ENCODE data around the gene AGAP1. TPM values are rescaled to one million over a fixed set of nuclear protein-coding genes. Genes with fewer than 3 reads are reported as not detected.

Gene AGAP1
- total RNA-seq, 1 donor from 2014 or later, result 43.8 TPM

DNA sequence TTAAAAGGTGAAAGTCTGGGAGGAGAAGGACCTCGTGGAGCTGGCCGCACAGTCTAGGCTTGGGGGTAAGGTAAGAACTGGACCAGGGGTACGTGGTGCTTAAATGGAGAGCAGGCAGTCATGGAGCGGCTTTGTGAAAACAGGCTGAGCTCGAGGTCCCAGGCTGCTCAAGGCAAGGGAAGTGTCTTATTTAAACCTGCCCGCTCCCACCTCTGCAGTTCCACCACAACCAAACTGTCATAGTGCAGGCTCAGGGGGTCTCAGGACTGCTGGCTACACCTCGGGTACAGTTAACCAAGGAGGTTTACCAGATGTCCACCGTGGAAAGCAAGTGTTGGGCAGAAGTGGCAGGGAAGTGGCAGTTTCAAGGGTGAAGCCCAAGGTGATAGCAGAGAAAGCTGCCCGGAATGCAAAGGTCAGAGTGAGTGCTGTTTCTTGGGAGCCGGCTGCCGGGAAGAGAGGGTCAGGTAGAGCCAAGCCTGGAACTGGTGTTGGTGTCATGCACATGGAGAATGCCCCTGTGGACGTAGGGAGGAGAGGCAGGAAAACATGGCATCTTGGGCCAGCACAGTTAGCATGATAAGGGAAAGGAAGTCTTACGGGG is 471.0 kb downstream of the AGAP1 start:
- H3K27ac Mint-ChIP-seq (ENCODE audit: unreplicated experiment), result no peak overlapping the region

GRCh38 chr2:235966396-235966795 is 472.6 kb downstream of the AGAP1 start:
- H3K4me1 Mint-ChIP-seq (ENCODE audit: unreplicated experiment), result no peaks in the 10 kb centered on the region
- no peaks in the 10 kb centered on the region for H3K9me3 Mint-ChIP-seq (ENCODE audit: unreplicated experiment)
- no peak for DNase-seq (ENCODE audit: extremely low spot score, unreplicated experiment)
- peaks cover 11% of the 10 kb centered on the region for H3K36me3 Mint-ChIP-seq (ENCODE audit: unreplicated experiment)
- no peaks in the 10 kb centered on the region for H3K27me3 Mint-ChIP-seq (ENCODE audit: unreplicated experiment)
- TF ChIP-seq CTCF (IDR thresholded peaks at IDR 0.05), result no peak
- H3K27ac Mint-ChIP-seq (ENCODE audit: unreplicated experiment), result no peak overlapping the region
- no peak overlapping the region for H3K4me3 Mint-ChIP-seq (ENCODE audit: unreplicated experiment)

More for the DNA sequence above, 471.0 kb downstream of the AGAP1 start:
- H3K36me3 Mint-ChIP-seq (ENCODE audit: unreplicated experiment), result peaks cover 16% of the 10 kb centered on the region
- no peaks in the 10 kb centered on the region for H3K9me3 Mint-ChIP-seq (ENCODE audit: unreplicated experiment)
- TF ChIP-seq CTCF (IDR thresholded peaks at IDR 0.05), result no peak
- no peak for DNase-seq (ENCODE audit: extremely low spot score, unreplicated experiment)
- H3K4me1 Mint-ChIP-seq (ENCODE audit: unreplicated experiment), result peaks cover 5% of the 10 kb centered on the region
- H3K27me3 Mint-ChIP-seq (ENCODE audit: unreplicated experiment), result no peaks in the 10 kb centered on the region
- H3K4me3 Mint-ChIP-seq (ENCODE audit: unreplicated experiment), result no peak overlapping the region

GRCh38 chr2:235966932-235967757 is 473.3 kb downstream of the AGAP1 start:
- TF ChIP-seq CTCF (IDR thresholded peaks at IDR 0.05), result no peak

DNA sequence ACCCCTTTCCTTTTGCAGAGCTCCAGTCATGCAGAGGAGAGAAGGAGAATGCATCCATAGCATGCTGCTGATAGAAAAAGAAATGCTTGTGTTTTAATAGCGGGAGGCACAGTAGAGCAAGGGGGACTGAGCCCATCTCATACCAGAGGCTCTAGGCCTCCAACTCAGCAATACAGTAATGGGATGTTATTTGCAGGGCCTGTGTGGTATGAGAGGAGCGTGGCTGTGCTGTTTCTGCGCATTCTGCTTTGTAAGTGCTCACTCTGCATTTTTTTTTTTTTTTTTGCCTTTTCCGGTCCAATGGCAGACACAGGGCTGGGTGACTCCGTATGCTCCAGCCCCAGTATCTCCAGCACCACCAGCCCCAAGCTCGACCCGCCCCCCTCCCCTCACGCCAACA is 474.3 kb downstream of the AGAP1 start:
- Mint-ChIP-seq H3K4me1 (ENCODE audit: unreplicated experiment) (no peaks in the 10 kb centered on the region), H3K27ac (ENCODE audit: unreplicated experiment) (no peak overlapping the region), H3K9me3 (ENCODE audit: unreplicated experiment) (no peaks in the 10 kb centered on the region), H3K27me3 (ENCODE audit: unreplicated experiment) (no peaks in the 10 kb centered on the region), H3K36me3 (ENCODE audit: unreplicated experiment) (peaks cover 15% of the 10 kb centered on the region), H3K4me3 (ENCODE audit: unreplicated experiment) (no peak overlapping the region)
- no peak for DNase-seq (ENCODE audit: extremely low spot score, unreplicated experiment)
- no peak for TF ChIP-seq CTCF (IDR thresholded peaks at IDR 0.05)

More at GRCh38 chr2:235966932-235967757, 473.3 kb downstream of the AGAP1 start:
- no peak overlapping the region for H3K4me3 Mint-ChIP-seq (ENCODE audit: unreplicated experiment)
- H3K27me3 Mint-ChIP-seq (ENCODE audit: unreplicated experiment), result no peaks in the 10 kb centered on the region
- no peaks in the 10 kb centered on the region for H3K9me3 Mint-ChIP-seq (ENCODE audit: unreplicated experiment)
- peaks cover 10% of the 10 kb centered on the region for H3K36me3 Mint-ChIP-seq (ENCODE audit: unreplicated experiment)
- DNase-seq (ENCODE audit: extremely low spot score, unreplicated experiment), result no peak
- no peaks in the 10 kb centered on the region for H3K4me1 Mint-ChIP-seq (ENCODE audit: unreplicated experiment)
- no peak overlapping the region for H3K27ac Mint-ChIP-seq (ENCODE audit: unreplicated experiment)

- no peaks in the 10 kb centered on the region for H3K27me3 Mint-ChIP-seq (ENCODE audit: unreplicated experiment)
- TF ChIP-seq CTCF (IDR thresholded peaks at IDR 0.05), result no peak
- H3K4me3 Mint-ChIP-seq (ENCODE audit: unreplicated experiment), result no peak overlapping the region
- no peaks in the 10 kb centered on the region for H3K4me1 Mint-ChIP-seq (ENCODE audit: unreplicated experiment)
- H3K36me3 Mint-ChIP-seq (ENCODE audit: unreplicated experiment), result peaks cover 18% of the 10 kb centered on the region
- peak overlapping the region; percentile 24 for H3K27ac Mint-ChIP-seq (ENCODE audit: unreplicated experiment)
- no peaks in the 10 kb centered on the region for H3K9me3 Mint-ChIP-seq (ENCODE audit: unreplicated experiment)
- no peak for DNase-seq (ENCODE audit: extremely low spot score, unreplicated experiment)
These were observed 474.9 kb downstream of the AGAP1 start for GRCh38 chr2:235968616-235969324.

Data from osteocyte (in vitro differentiated cells).